Stimulated activated CD4-positive, alpha-beta T cell treated with anti-CD3 and anti-CD28 coated beads, TNF-alpha, amount 100 ng/mL, for 1 hour (primary cell): Measurements from ENCODE around the gene OLFML2A.
"Not testable (repeated sequence)": the region's sequence is repeated elsewhere in the genome, so short reads cannot be mapped to it uniquely, and the experiment has no call there.

Source experiments
- DNase-seq, 3 donors: peaks; one replicate each; pipeline ENCODE4 v3.0.0-alpha.2; 2020; ENCODE audit warnings: low read depth in 3 of 3, low spot score in 1 of 3

Gene OLFML2A

GRCh38 chr9:124776954-124777648 lies at the start of gene OLFML2A:
Gene OLFML2A (plus strand): TSS chr9:124777133. CDS start chr9:124777271, 138 bp downstream.
- no peak for DNase-seq

GRCh38 chr9:124730772-124731171 lies 46.2 kb upstream of the OLFML2A start:
- no peak for DNase-seq

- DNase-seq: no peak
These were observed 42.8 kb upstream of the OLFML2A start for GRCh38 chr9:124733964-124734740.

GRCh38 chr9:124734741-124735083 lies 42.2 kb upstream of the OLFML2A start:
- not testable (repeated sequence) for DNase-seq

GRCh38 chr9:124735121-124735520 lies 41.8 kb upstream of the OLFML2A start:
- no peak for DNase-seq

GRCh38 chr9:124738075-124738474 lies 38.9 kb upstream of the OLFML2A start:
- not testable (repeated sequence) for DNase-seq

GRCh38 chr9:124739360-124739759 lies 37.6 kb upstream of the OLFML2A start:
- DNase-seq: no peak

GRCh38 chr9:124741149-124741548 lies 35.8 kb upstream of the OLFML2A start:
- no peak for DNase-seq

GRCh38 chr9:124741662-124742061 lies 35.3 kb upstream of the OLFML2A start:
- no peak for DNase-seq

- DNase-seq: no peak
These were observed 34.0 kb upstream of the OLFML2A start for GRCh38 chr9:124742940-124743339.

- DNase-seq: no peak
These were observed 33.1 kb upstream of the OLFML2A start for GRCh38 chr9:124743686-124744348.

GRCh38 chr9:124747065-124747464 lies 29.9 kb upstream of the OLFML2A start:
- no peak for DNase-seq

- DNase-seq: no peak
These were observed 27.6 kb upstream of the OLFML2A start for GRCh38 chr9:124749284-124749683.

- DNase-seq: no peak
These were observed 27.2 kb upstream of the OLFML2A start for GRCh38 chr9:124749781-124750180.

- DNase-seq: no peak
These were observed 24.0 kb upstream of the OLFML2A start for GRCh38 chr9:124752967-124753366.

- no peak for DNase-seq
These were observed 22.6 kb upstream of the OLFML2A start for GRCh38 chr9:124754289-124754688.

GRCh38 chr9:124755061-124755460 lies 21.9 kb upstream of the OLFML2A start:
- DNase-seq: no peak

GRCh38 chr9:124756011-124756410 lies 20.9 kb upstream of the OLFML2A start:
- no peak for DNase-seq

GRCh38 chr9:124757616-124758015 lies 19.3 kb upstream of the OLFML2A start:
- no peak for DNase-seq

GRCh38 chr9:124758061-124758460 lies 18.9 kb upstream of the OLFML2A start:
- DNase-seq: no peak

GRCh38 chr9:124758691-124759090 lies 18.2 kb upstream of the OLFML2A start:
- no peak for DNase-seq

GRCh38 chr9:124759327-124759726 lies 17.6 kb upstream of the OLFML2A start:
- no peak for DNase-seq
